Kidney (tissue), 22 donors: Measurements from ENCODE around the gene HMGN2. TPM values are rescaled to one million over a fixed set of nuclear protein-coding genes. Genes with fewer than 3 reads are reported as not detected.
A peak's percentile ranks its signal among the peaks of the same experiment; 100 is the strongest.

ENCODE experiments used
- DNase-seq, 5 donors: peaks; one replicate each; pipeline ENCODE4 v3.0.0-alpha.2; 2013 to 2020
- FAIRE-seq: peaks from 2 replicates; lab custom pipeline; 2012; peaks lifted over from hg19 to GRCh38; lab: Jason Lieb, UNC
- H3K27ac ChIP-seq, 2 donors: one replicate each; pipeline ENCODE4 v1.7.0; 2013; ENCODE audit warnings: low read depth in 2 of 2, low read length in 2 of 2, inconsistent platforms in 1 of 2
- H3K27me3 ChIP-seq: one replicate; pipeline ENCODE4 v1.7.1; 2013; ENCODE audit warnings: low read length, inconsistent platforms; ENCODE audit not compliant: control insufficient read depth, insufficient read depth
- H3K36me3 ChIP-seq, 3 donors: one replicate each; pipeline versions ENCODE4 v1.7.0 to v1.7.1; 2013; ENCODE audit warnings: low read length in 3 of 3, control low read depth in 1 of 3, inconsistent platforms in 1 of 3; ENCODE audit not compliant: insufficient read depth in 3 of 3, control insufficient read depth in 2 of 3
- H3K4me1 ChIP-seq, 3 donors: one replicate each; pipeline versions ENCODE4 v1.7.0 to v1.7.1; 2013; ENCODE audit warnings: low read length in 3 of 3, inconsistent platforms in 1 of 3, low read depth in 1 of 3; ENCODE audit not compliant: control insufficient read depth in 2 of 3, insufficient read depth in 2 of 3
- H3K4me3 ChIP-seq, 3 donors: one replicate each; pipeline versions ENCODE4 v1.7.0 to v1.8.1; 2013; ENCODE audit warnings: low read length in 3 of 3, control low read depth in 1 of 3, inconsistent platforms in 1 of 3
- H3K9ac ChIP-seq, 3 donors: one replicate each; pipeline versions ENCODE4 v1.7.0 to v1.7.1; 2013; ENCODE audit warnings: low read length in 3 of 3, control low read depth in 1 of 3, inconsistent platforms in 1 of 3
- H3K9me3 ChIP-seq, 3 donors: one replicate each; pipeline versions ENCODE4 v1.7.0 to v1.7.1; 2013; ENCODE audit warnings: low read length in 3 of 3, control low read depth in 1 of 3, inconsistent platforms in 1 of 3; ENCODE audit not compliant: control insufficient read depth in 2 of 3, insufficient read depth in 1 of 3
- CTCF ChIP-seq: IDR thresholded peaks from 3 replicates; pipeline ENCODE4 v1.5.1; 2012; ENCODE audit warnings: mild to moderate bottlenecking, moderate library complexity, borderline replicate concordance; ENCODE audit not compliant: insufficient read depth; ENCODE audit errors: extremely low read depth
- intact Hi-C: fragments of 100-400 bp; cut with DNase I; formaldehyde crosslinking; loops from one replicate; pipeline ENCODE4 v1.11.1; 2022
- long read RNA-seq, 10 donors: library from polyadenylated mRNA in 1 of 10; unstranded in 1 of 10; transcript quantifications; one replicate each; pipeline ENCODE4 v2.0.0 and lab custom pipeline, GENCODE V29; 2021 to 2026
- polyA plus RNA-seq: library from polyadenylated mRNA; stranded (reverse); fragments of 350-450 nt; fragmentation: Illumina TruSeq; extraction: RNeasy Lipid Tissue Mini Kit (QIAGEN cat#74804); gene quantifications from one replicate; pipeline ENCODE4 v1.2.3, GENCODE V29; 2014; ENCODE audit warnings: low read depth, low replicate concordance; ENCODE audit not compliant: insufficient read depth
- total RNA-seq: library from RNA; stranded (reverse); fragmentation: NEBNext Ultra II Directional; extraction: Animal tissue kit (Norgen Biotek cat#: 25700); gene quantifications from one replicate; pipeline ENCODE4 v1.2.1, GENCODE V29; 2021
- donor health status: control.
- donor health status: control.
- donor health status: control.
- donor health status: control.
- donor health status: control.
- donor health status: DM: yes; HTN: yes; CAD: no.
- donor health status: Normal renal cell carcinoma (clear cell type).

The HMGN2 gene
- 362 TPM for total RNA-seq
- 413 TPM for polyA plus RNA-seq
- long read RNA-seq, donor 1, transcript HMGN2-201 (6 exons, 1,191 nt), result major isoform, 358 of 685 reads
- long read RNA-seq, donor 1, transcript HMGN2-205 (5 exons, 952 nt), result minor isoform, 8 of 685 reads
- long read RNA-seq, donor 1, partial matches to known transcripts, result 279 of 685 reads
- long read RNA-seq, donor 1, other reads (novel, unspliced or antisense), result 33 of 685 reads
- long read RNA-seq, donor 2, transcript HMGN2-205 (5 exons, 952 nt), result minor isoform, 15 of 478 reads
- long read RNA-seq, donor 2, transcript HMGN2-201 (6 exons, 1,191 nt), result major isoform, 354 of 478 reads
- long read RNA-seq, donor 2, partial matches to known transcripts, result 75 of 478 reads
- long read RNA-seq, donor 2, other reads (novel, unspliced or antisense), result 32 of 478 reads
- long read RNA-seq, donor 3, transcript HMGN2-201 (6 exons, 1,191 nt), result major isoform, 377 of 496 reads
- long read RNA-seq, donor 3, transcript HMGN2-205 (5 exons, 952 nt), result minor isoform, 10 of 496 reads
- long read RNA-seq, donor 3, partial matches to known transcripts, result 57 of 496 reads
- long read RNA-seq, donor 3, other reads (novel, unspliced or antisense), result 44 of 496 reads
- long read RNA-seq, donor 4, transcript HMGN2-205 (5 exons, 952 nt), result minor isoform, 9 of 499 reads
- long read RNA-seq, donor 4, transcript HMGN2-201 (6 exons, 1,191 nt), result major isoform, 269 of 499 reads
- long read RNA-seq, donor 4, partial matches to known transcripts, result 209 of 499 reads
- long read RNA-seq, donor 4, other reads (novel, unspliced or antisense), result 7 of 499 reads
- long read RNA-seq, donor 5, transcript HMGN2-201 (6 exons, 1,191 nt), result major isoform, 30 of 64 reads
- long read RNA-seq, donor 5, partial matches to known transcripts, result 34 of 64 reads
- long read RNA-seq, donor 5, other reads (novel, unspliced or antisense), result 0 of 64 reads
- long read RNA-seq, donor 6, transcript HMGN2-201 (6 exons, 1,191 nt), result major isoform, 478 of 599 reads
- long read RNA-seq, donor 6, transcript HMGN2-205 (5 exons, 952 nt), result minor isoform, 12 of 599 reads
- long read RNA-seq, donor 6, partial matches to known transcripts, result 55 of 599 reads
- long read RNA-seq, donor 6, other reads (novel, unspliced or antisense), result 52 of 599 reads
- long read RNA-seq, donor 7, transcript HMGN2-201 (6 exons, 1,191 nt), result major isoform, 282 of 314 reads
- long read RNA-seq, donor 7, partial matches to known transcripts, result 12 of 314 reads
- long read RNA-seq, donor 7, other reads (novel, unspliced or antisense), result 12 of 314 reads
- long read RNA-seq, donor 8, transcript HMGN2-201 (6 exons, 1,191 nt), result major isoform, 403 of 509 reads
- long read RNA-seq, donor 8, transcript HMGN2-205 (5 exons, 952 nt), result minor isoform, 7 of 509 reads
- long read RNA-seq, donor 8, partial matches to known transcripts, result 58 of 509 reads
- long read RNA-seq, donor 8, other reads (novel, unspliced or antisense), result 35 of 509 reads
- long read RNA-seq, donor 9, transcript HMGN2-201 (6 exons, 1,191 nt), result major isoform, 155 of 195 reads
- long read RNA-seq, donor 9, partial matches to known transcripts, result 32 of 195 reads
- long read RNA-seq, donor 9, other reads (novel, unspliced or antisense), result 5 of 195 reads
- long read RNA-seq, donor 10, transcript HMGN2-205 (5 exons, 952 nt), result minor isoform, 5 of 345 reads
- long read RNA-seq, donor 10, transcript HMGN2-201 (6 exons, 1,191 nt), result major isoform, 258 of 345 reads
- long read RNA-seq, donor 10, partial matches to known transcripts, result 62 of 345 reads
- long read RNA-seq, donor 10, other reads (novel, unspliced or antisense), result 12 of 345 reads

GRCh38 chr1:26472320-26472900 is at the start of gene HMGN2:
HMGN2 (plus strand) TSS chr1:26472440; CDS start chr1:26472613, 173 bp downstream.
- Histone ChIP-seq H3K4me3 (peak within 1 kb of the TSS; percentile 88 to 95 (median 90)), H3K27ac (peak within 1 kb of the TSS; percentile 99), H3K9ac (peak within 1 kb of the TSS; percentile 60 to 85 (median 72)), H3K9me3 (no peaks in the 10 kb centered on the region), H3K36me3 (peaks cover 11 to 40% (median 12%) of the 10 kb centered on the region in 3 donors), H3K27me3 (no peaks in the 10 kb centered on the region), H3K4me1 (peaks cover 3 to 25% (median 10%) of the 10 kb centered on the region in 3 donors)
- DNase-seq (peak; percentile 95 to 98 (median 96)), FAIRE-seq (no peak)
- intact Hi-C loops, result no loop called here
- TF ChIP-seq CTCF, result no peak

- H3K9ac ChIP-seq, result no peak overlapping the region
- H3K4me3 ChIP-seq, result no peak overlapping the region
- H3K4me1 ChIP-seq, result peaks cover 0 to 7% (median 0%) of the 10 kb centered on the region in 3 donors
- FAIRE-seq, result no peak
- H3K27me3 ChIP-seq, result no peaks in the 10 kb centered on the region
- TF ChIP-seq CTCF, result no peak
- DNase-seq, result no peak
- intact Hi-C loops, result no loop called here
- H3K9me3 ChIP-seq, result no peaks in the 10 kb centered on the region
- H3K36me3 ChIP-seq, result peaks cover 0 to 2% (median 0%) of the 10 kb centered on the region in 3 donors
- H3K27ac ChIP-seq, result no peak overlapping the region
Observed at GRCh38 chr1:26429721-26430120, 42.5 kb upstream of the HMGN2 start.
